Coronary artery (tissue), 2 donors: Measurements from ENCODE around the gene MIEF1.

Experiments
- DNase-seq: peaks from one replicate; pipeline ENCODE4 v3.0.0-alpha.2; 2017; ENCODE audit warnings: low spot score
- H3K27ac ChIP-seq, 2 donors: fragments of 200-600 bp; sonication (generic); one replicate each; pipeline ENCODE4 v1.5.1; 2016 to 2019
- H3K4me3 ChIP-seq: fragments of 200-600 bp; sonication (generic); 2 replicates; pipeline ENCODE4 v1.5.1; 2016; ENCODE audit warnings: mild to moderate bottlenecking, moderate library complexity
- TF ChIP-seq, protein P1 (sequence below): fragments of 200-600 bp; sonication (generic); IDR thresholded peaks from one replicate; pipeline ENCODE4 v1.5.1; 2019; ENCODE audit warnings: antibody characterized with exemption

The MIEF1 gene

DNA sequence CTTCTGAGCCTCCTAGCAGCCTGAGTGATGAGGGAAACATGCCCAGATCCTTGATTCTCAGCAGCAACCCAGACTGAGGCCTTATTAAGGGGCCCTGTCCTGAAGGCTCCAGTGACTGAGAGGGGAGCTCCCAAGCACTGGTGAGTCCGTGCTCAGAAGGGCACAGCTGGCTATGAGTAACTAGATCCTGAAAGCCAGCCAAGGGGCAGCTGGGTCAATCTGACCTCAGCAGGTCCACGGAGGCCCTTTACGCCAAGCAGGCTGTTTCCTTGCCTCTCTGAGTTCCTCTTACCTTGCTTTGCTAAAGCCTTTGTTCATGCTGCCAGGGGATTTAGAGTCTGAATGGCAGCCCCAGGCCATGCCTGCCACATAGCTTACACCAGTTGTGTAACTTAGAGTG is 19.3 kb upstream of the MIEF1 start:
- H3K4me3 ChIP-seq, result no peak overlapping the region
- no peak overlapping the region for H3K27ac ChIP-seq
- no peak for DNase-seq
- TF ChIP-seq, protein P1, sequence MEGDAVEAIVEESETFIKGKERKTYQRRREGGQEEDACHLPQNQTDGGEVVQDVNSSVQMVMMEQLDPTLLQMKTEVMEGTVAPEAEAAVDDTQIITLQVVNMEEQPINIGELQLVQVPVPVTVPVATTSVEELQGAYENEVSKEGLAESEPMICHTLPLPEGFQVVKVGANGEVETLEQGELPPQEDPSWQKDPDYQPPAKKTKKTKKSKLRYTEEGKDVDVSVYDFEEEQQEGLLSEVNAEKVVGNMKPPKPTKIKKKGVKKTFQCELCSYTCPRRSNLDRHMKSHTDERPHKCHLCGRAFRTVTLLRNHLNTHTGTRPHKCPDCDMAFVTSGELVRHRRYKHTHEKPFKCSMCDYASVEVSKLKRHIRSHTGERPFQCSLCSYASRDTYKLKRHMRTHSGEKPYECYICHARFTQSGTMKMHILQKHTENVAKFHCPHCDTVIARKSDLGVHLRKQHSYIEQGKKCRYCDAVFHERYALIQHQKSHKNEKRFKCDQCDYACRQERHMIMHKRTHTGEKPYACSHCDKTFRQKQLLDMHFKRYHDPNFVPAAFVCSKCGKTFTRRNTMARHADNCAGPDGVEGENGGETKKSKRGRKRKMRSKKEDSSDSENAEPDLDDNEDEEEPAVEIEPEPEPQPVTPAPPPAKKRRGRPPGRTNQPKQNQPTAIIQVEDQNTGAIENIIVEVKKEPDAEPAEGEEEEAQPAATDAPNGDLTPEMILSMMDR, result no peak

- TF ChIP-seq, protein P1, result no peak
- Histone ChIP-seq H3K4me3 (no peak overlapping the region), H3K27ac (no peak overlapping the region)
- no peak for DNase-seq
Observed at GRCh38 chr22:39486951-39487825, 14.9 kb upstream of the MIEF1 start.

- TF ChIP-seq, protein P1, result no peak
- no peak overlapping the region for H3K4me3 ChIP-seq
- H3K27ac ChIP-seq, result no peak overlapping the region
- no peak for DNase-seq
Observed at GRCh38 chr22:39487826-39488520, 14.1 kb upstream of the MIEF1 start.

DNA sequence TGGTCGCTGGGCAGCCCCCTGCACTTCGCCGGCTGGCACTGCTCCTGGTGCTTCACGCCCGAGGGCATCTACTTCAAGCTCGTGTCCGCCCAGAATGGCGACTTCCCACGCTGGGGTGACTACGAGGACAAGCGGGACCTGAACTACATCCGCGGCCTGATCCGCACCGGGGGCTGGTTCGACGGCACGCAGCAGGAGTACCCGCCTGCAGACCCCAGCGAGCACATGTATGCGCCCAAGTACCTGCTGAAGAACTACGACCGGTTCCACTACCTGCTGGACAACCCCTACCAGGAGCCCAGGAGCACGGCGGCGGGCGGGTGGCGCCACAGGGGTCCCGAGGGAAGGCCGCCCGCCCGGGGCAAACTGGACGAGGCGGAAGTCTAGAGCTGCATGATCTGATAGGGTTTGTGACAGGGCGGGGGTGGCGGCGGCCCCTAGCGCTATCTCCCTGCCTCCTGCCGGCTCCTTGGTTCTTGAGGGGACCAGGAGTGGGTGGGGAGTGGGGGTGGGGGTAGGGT is 13.5 kb upstream of the MIEF1 start:
- no peak overlapping the region for H3K4me3 ChIP-seq
- H3K27ac ChIP-seq, result no peak overlapping the region
- DNase-seq, result no peak
- TF ChIP-seq, protein P1, result no peak

DNA sequence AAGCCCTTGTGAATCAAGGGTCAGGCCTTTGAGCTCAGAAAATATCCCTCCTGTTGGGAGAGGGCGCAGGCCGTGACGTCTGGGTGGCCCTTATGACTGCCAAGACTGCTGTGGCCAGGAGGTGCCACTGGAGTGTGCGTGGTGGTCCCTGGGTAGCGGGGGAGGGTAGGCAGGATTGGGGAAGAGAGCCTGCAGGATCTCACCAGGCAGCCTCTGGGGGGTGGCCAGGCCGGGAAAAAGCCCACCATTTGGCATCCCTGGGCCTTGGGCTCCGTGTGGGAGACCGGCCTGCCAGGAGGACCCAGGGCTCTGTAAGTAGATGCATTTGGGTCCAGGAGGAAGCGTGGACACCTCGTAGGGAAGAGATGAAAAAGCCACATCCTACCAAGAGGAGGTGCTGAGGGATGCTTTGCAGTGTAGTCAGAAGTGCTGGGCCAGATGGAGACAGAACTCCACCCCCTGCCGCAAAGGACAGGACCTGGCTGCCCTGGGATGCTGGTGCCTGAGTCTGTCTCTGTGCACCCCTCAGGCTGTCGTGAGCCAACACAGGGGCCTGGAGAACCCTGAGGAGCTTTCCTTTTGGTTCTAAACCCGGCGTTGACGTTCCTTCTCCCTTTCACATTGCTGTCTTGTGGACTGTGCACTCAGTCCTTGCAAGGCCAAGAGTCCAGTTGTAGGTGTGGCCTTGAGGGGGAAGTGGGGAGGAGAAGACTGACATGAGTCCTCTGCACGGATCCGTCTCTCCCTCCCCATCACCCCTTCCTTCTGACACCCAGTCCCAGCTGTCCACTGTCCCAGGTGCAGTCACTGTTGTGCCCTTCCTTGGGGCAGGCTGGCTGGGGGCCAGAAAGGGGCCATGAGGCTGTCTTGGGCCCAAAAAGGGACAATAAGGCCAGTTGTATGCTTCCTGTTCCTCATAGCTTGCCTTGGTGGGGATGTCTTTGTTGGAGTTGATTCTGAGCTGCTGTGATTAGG is 12.7 kb upstream of the MIEF1 start:
- TF ChIP-seq, protein P1, result no peak
- no peak overlapping the region for H3K4me3 ChIP-seq
- DNase-seq, result no peak
- H3K27ac ChIP-seq, result no peak overlapping the region

- Histone ChIP-seq H3K4me3 (no peak overlapping the region), H3K27ac (no peak overlapping the region)
- no peak for DNase-seq
- TF ChIP-seq, protein P1, result no peak
Observed at GRCh38 chr22:39490135-39490798, 11.8 kb upstream of the MIEF1 start.
